HL-60 (cell line): ENCODE measurements around the gene ZNF827.

Experiments used
- DNase-seq, 2 experiments: peaks; one replicate each; pipeline ENCODE4 v3.0.0-alpha.2; 2010 to 2020; ENCODE audit warnings: low read depth in 1 of 2, low spot score in 1 of 2
- H3K27ac ChIP-seq: fragments of 250-450 bp; sonication (Bioruptor Pico); replicated peaks from 2 replicates; pipeline ENCODE4 v1.5.1; 2020; ENCODE audit warnings: mild to moderate bottlenecking, moderate library complexity
- H3K27me3 ChIP-seq: fragments of 250-450 bp; sonication (Bioruptor Pico); 2 replicates; pipeline ENCODE4 v1.5.1; 2021; ENCODE audit warnings: mild to moderate bottlenecking, moderate library complexity; ENCODE audit not compliant: insufficient read depth, poor library complexity, severe bottlenecking
- H3K4me3 ChIP-seq: replicated peaks from 2 replicates; pipeline ENCODE4 v1.5.1; 2011; ENCODE audit warnings: mild to moderate bottlenecking, control low read depth, low read length; ENCODE audit not compliant: insufficient read depth
- CTCF ChIP-seq: IDR thresholded peaks from one replicate; pipeline ENCODE4 v1.5.1; 2011; ENCODE audit warnings: low read length, control low read depth, inconsistent platforms; ENCODE audit not compliant: insufficient read depth
- GABPA ChIP-seq: IDR thresholded peaks from 2 replicates; pipeline ENCODE4 v1.6.1; 2012; ENCODE audit warnings: low read depth
- POLR2AphosphoS5 ChIP-seq: IDR thresholded peaks from 2 replicates; pipeline ENCODE4 v1.6.1; 2012; ENCODE audit warnings: low read depth
- SPI1 ChIP-seq: IDR thresholded peaks from 2 replicates; pipeline ENCODE4 v1.6.1; 2012; ENCODE audit warnings: low read depth, mild to moderate bottlenecking, borderline replicate concordance
- TF ChIP-seq, protein P1 (sequence below): IDR thresholded peaks from 2 replicates; pipeline ENCODE4 v1.6.1; 2012; ENCODE audit warnings: low read depth; ENCODE audit not compliant: insufficient replicate concordance

Gene ZNF827

DNA sequence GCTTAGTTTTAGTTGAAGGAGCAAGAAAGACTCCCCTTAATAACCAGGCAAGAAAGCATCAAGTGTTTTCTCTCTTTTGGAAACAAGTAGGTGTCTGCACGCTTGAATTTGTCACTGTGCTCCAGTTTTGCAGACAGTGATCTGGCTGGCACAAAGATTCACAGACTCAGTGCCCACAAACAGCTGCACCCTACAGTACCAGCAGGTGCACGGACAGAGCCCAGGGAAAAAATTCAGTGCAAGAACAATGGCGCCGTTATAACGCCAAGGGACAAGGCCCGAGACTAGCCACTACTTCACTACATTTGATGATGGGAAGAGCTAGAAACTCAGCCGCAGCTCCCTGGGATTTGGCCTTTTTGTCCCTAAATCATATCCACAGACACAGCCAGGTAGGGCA lies 56.0 kb downstream of the ZNF827 start:
- no peak overlapping the region for H3K27ac ChIP-seq
- H3K4me3 ChIP-seq, result no peak overlapping the region

DNA sequence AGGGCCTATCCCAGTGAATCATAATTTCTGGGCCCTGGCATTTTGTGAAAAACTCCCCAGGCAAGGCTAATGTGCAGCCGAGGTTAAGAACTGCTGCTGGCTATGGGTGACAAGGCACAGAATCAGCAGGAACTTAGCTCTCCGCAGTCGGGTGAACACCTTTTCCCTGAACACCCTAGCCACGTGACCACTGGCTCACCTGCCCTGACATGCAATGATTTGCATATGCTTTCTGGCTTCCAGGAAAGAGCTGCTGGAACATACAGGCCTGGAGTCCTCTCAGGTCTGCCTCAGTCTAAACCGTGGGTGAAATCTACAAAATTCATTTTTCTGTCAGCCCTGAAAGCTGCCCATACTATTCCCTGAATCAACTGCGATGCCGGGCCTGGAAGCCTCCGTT lies 56.6 kb downstream of the ZNF827 start:
- TF ChIP-seq, protein P1, sequence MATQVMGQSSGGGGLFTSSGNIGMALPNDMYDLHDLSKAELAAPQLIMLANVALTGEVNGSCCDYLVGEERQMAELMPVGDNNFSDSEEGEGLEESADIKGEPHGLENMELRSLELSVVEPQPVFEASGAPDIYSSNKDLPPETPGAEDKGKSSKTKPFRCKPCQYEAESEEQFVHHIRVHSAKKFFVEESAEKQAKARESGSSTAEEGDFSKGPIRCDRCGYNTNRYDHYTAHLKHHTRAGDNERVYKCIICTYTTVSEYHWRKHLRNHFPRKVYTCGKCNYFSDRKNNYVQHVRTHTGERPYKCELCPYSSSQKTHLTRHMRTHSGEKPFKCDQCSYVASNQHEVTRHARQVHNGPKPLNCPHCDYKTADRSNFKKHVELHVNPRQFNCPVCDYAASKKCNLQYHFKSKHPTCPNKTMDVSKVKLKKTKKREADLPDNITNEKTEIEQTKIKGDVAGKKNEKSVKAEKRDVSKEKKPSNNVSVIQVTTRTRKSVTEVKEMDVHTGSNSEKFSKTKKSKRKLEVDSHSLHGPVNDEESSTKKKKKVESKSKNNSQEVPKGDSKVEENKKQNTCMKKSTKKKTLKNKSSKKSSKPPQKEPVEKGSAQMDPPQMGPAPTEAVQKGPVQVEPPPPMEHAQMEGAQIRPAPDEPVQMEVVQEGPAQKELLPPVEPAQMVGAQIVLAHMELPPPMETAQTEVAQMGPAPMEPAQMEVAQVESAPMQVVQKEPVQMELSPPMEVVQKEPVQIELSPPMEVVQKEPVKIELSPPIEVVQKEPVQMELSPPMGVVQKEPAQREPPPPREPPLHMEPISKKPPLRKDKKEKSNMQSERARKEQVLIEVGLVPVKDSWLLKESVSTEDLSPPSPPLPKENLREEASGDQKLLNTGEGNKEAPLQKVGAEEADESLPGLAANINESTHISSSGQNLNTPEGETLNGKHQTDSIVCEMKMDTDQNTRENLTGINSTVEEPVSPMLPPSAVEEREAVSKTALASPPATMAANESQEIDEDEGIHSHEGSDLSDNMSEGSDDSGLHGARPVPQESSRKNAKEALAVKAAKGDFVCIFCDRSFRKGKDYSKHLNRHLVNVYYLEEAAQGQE, result no peak
- TF ChIP-seq SPI1 (no peak), POLR2AphosphoS5 (no peak), GABPA (no peak), CTCF (no peak)
- Histone ChIP-seq H3K27me3 (no peaks in the 10 kb centered on the region), H3K27ac (no peak overlapping the region), H3K4me3 (no peak overlapping the region)
- DNase-seq, result no peak

More for the DNA sequence above, 56.0 kb downstream of the ZNF827 start:
- H3K27me3 ChIP-seq, result no peaks in the 10 kb centered on the region
- no peak for DNase-seq
- no peak for TF ChIP-seq GABPA
- TF ChIP-seq, protein P1, result no peak
- TF ChIP-seq CTCF, result no peak

GRCh38 chr4:145881576-145881975 lies 57.0 kb downstream of the ZNF827 start:
- H3K27ac ChIP-seq, result no peak overlapping the region
- DNase-seq, result no peak
- no peaks in the 10 kb centered on the region for H3K27me3 ChIP-seq
- TF ChIP-seq, protein P1, result no peak
- TF ChIP-seq CTCF (no peak), SPI1 (no peak), GABPA (no peak), POLR2AphosphoS5 (no peak)
- no peak overlapping the region for H3K4me3 ChIP-seq
